ENCODE measurements around the gene KCNS3.

Gene KCNS3

GRCh38 chr2:17846676-17847075, 31.8 kb upstream of the KCNS3 start:
- H3K79me2 ChIP-seq (ENCODE audit: insufficient read depth, low read length) = no peaks in the 10 kb centered on the region
- TF ChIP-seq EZH2phosphoT487 (IDR thresholded peaks at IDR 0.05; ENCODE audit: borderline replicate concordance) (no peak), CTCF (conservative IDR thresholded peaks at IDR 0.05; ENCODE audit: low read length) (no peak)
- H3K9me2 ChIP-seq (replicated peaks; ENCODE audit: low read depth, low read length) = no peaks in the 10 kb centered on the region
- no peak overlapping the region for H3K4me2 ChIP-seq (ENCODE audit: low read depth, low read length, poor library complexity, severe bottlenecking)
- H3K4me1 ChIP-seq (ENCODE audit: insufficient read depth, low read length, poor library complexity, severe bottlenecking) = no peaks in the 10 kb centered on the region
- no peaks in the 10 kb centered on the region for H4K20me1 ChIP-seq (ENCODE audit: insufficient read depth, low read length, poor library complexity, severe bottlenecking)
- no peak overlapping the region for H3K9ac ChIP-seq (ENCODE audit: low read depth, low read length, poor library complexity, severe bottlenecking)
- no peaks in the 10 kb centered on the region for H3K36me3 ChIP-seq (ENCODE audit: insufficient read depth, low read length)
- H3K27me3 ChIP-seq (ENCODE audit: insufficient read depth, low read length, poor library complexity, severe bottlenecking) = no peaks in the 10 kb centered on the region
- H3K4me3 ChIP-seq (ENCODE audit: low read length, poor library complexity, severe bottlenecking) = no peak overlapping the region
- H3K9me3 ChIP-seq (ENCODE audit: insufficient read depth, low read depth, low read length) = no peaks in the 10 kb centered on the region
- no peak overlapping the region for H2AFZ ChIP-seq (ENCODE audit: low read length)
- H3F3A ChIP-seq (ENCODE audit: low read depth) = no peaks in the 10 kb centered on the region

- H3K9me3 ChIP-seq (ENCODE audit: insufficient read depth, low read depth, low read length) = no peaks in the 10 kb centered on the region
- no peaks in the 10 kb centered on the region for H3K27me3 ChIP-seq (ENCODE audit: insufficient read depth, low read length, poor library complexity, severe bottlenecking)
- H2AFZ ChIP-seq (ENCODE audit: low read length) = no peak overlapping the region
- TF ChIP-seq EZH2phosphoT487 (IDR thresholded peaks at IDR 0.05; ENCODE audit: borderline replicate concordance) = no peak
- TF ChIP-seq CTCF (conservative IDR thresholded peaks at IDR 0.05; ENCODE audit: low read length) = no peak
- H3K9ac ChIP-seq (ENCODE audit: low read depth, low read length, poor library complexity, severe bottlenecking) = no peak overlapping the region
- H3K36me3 ChIP-seq (ENCODE audit: insufficient read depth, low read length) = no peaks in the 10 kb centered on the region
- H3K4me2 ChIP-seq (ENCODE audit: low read depth, low read length, poor library complexity, severe bottlenecking) = no peak overlapping the region
- no peaks in the 10 kb centered on the region for H3K9me2 ChIP-seq (replicated peaks; ENCODE audit: low read depth, low read length)
- H3K4me3 ChIP-seq (ENCODE audit: low read length, poor library complexity, severe bottlenecking) = no peak overlapping the region
- H3F3A ChIP-seq (ENCODE audit: low read depth) = no peaks in the 10 kb centered on the region
- H3K79me2 ChIP-seq (ENCODE audit: insufficient read depth, low read length) = no peaks in the 10 kb centered on the region
- no peaks in the 10 kb centered on the region for H4K20me1 ChIP-seq (ENCODE audit: insufficient read depth, low read length, poor library complexity, severe bottlenecking)
- H3K4me1 ChIP-seq (ENCODE audit: insufficient read depth, low read length, poor library complexity, severe bottlenecking) = no peaks in the 10 kb centered on the region
Observed at GRCh38 chr2:17847236-17847635, 31.2 kb upstream of the KCNS3 start.

GRCh38 chr2:17849275-17849674, 29.2 kb upstream of the KCNS3 start:
- no peak for TF ChIP-seq EZH2phosphoT487 (IDR thresholded peaks at IDR 0.05; ENCODE audit: borderline replicate concordance)
- no peak for TF ChIP-seq CTCF (conservative IDR thresholded peaks at IDR 0.05; ENCODE audit: low read length)
- H3K4me1 ChIP-seq (ENCODE audit: insufficient read depth, low read length, poor library complexity, severe bottlenecking) = no peaks in the 10 kb centered on the region
- no peaks in the 10 kb centered on the region for H3K79me2 ChIP-seq (ENCODE audit: insufficient read depth, low read length)
- H3K4me2 ChIP-seq (ENCODE audit: low read depth, low read length, poor library complexity, severe bottlenecking) = no peak overlapping the region
- no peaks in the 10 kb centered on the region for H3K9me2 ChIP-seq (replicated peaks; ENCODE audit: low read depth, low read length)
- H3K36me3 ChIP-seq (ENCODE audit: insufficient read depth, low read length) = no peaks in the 10 kb centered on the region
- H3K27me3 ChIP-seq (ENCODE audit: insufficient read depth, low read length, poor library complexity, severe bottlenecking) = no peaks in the 10 kb centered on the region
- H3K4me3 ChIP-seq (ENCODE audit: low read length, poor library complexity, severe bottlenecking) = no peak overlapping the region
- H3K9ac ChIP-seq (ENCODE audit: low read depth, low read length, poor library complexity, severe bottlenecking) = no peak overlapping the region
- no peaks in the 10 kb centered on the region for H4K20me1 ChIP-seq (ENCODE audit: insufficient read depth, low read length, poor library complexity, severe bottlenecking)
- H3K9me3 ChIP-seq (ENCODE audit: insufficient read depth, low read depth, low read length) = no peaks in the 10 kb centered on the region
- H3F3A ChIP-seq (ENCODE audit: low read depth) = no peaks in the 10 kb centered on the region
- no peak overlapping the region for H2AFZ ChIP-seq (ENCODE audit: low read length)

Measured in Loucy (cell line).